Embryonic facial prominence (tissue), 1 donor: ENCODE data around the gene TINAG.

Source experiments
- DNase-seq: peaks from one replicate; pipeline ENCODE4 v3.0.0-alpha.2; 2016; ENCODE audit errors: extremely low spot score

TINAG gene

GRCh38 chr6:54308289-54308985, at the start of gene TINAG:
TINAG (plus strand) TSS chr6:54308441; CDS start chr6:54308551, 110 bp downstream.
- no peak for DNase-seq

GRCh38 chr6:54260025-54260424, 48.2 kb upstream of the TINAG start:
- DNase-seq: no peak

GRCh38 chr6:54262499-54262898, 45.7 kb upstream of the TINAG start:
- no peak for DNase-seq

- no peak for DNase-seq
Measured at GRCh38 chr6:54262971-54263370, 45.3 kb upstream of the TINAG start.

- DNase-seq: no peak
Measured at GRCh38 chr6:54264581-54265272, 43.5 kb upstream of the TINAG start.

- DNase-seq: no peak
Measured at GRCh38 chr6:54266400-54266923, 41.8 kb upstream of the TINAG start.

- no peak for DNase-seq
Measured at GRCh38 chr6:54267798-54268197, 40.4 kb upstream of the TINAG start.

GRCh38 chr6:54273214-54273820, 34.9 kb upstream of the TINAG start:
- no peak for DNase-seq

GRCh38 chr6:54274383-54274782, 33.9 kb upstream of the TINAG start:
- DNase-seq: no peak

- peak; percentile 25 for DNase-seq
Measured at GRCh38 chr6:54282186-54282585, 26.1 kb upstream of the TINAG start.

GRCh38 chr6:54284161-54284860, 23.9 kb upstream of the TINAG start:
- no peak for DNase-seq

- DNase-seq: no peak
Measured at GRCh38 chr6:54285595-54285994, 22.6 kb upstream of the TINAG start.

GRCh38 chr6:54286141-54286540, 22.1 kb upstream of the TINAG start:
- no peak for DNase-seq

GRCh38 chr6:54288474-54288873, 19.8 kb upstream of the TINAG start:
- no peak for DNase-seq

GRCh38 chr6:54289426-54289825, 18.8 kb upstream of the TINAG start:
- peak; percentile 36 for DNase-seq

GRCh38 chr6:54291146-54291545, 17.1 kb upstream of the TINAG start:
- no peak for DNase-seq

GRCh38 chr6:54291738-54292137, 16.5 kb upstream of the TINAG start:
- no peak for DNase-seq

- DNase-seq: no peak
Measured at GRCh38 chr6:54294965-54295532, 13.2 kb upstream of the TINAG start.

GRCh38 chr6:54299542-54300269, 8.5 kb upstream of the TINAG start:
- DNase-seq: no peak

GRCh38 chr6:54301770-54302169, 6.5 kb upstream of the TINAG start:
- DNase-seq: no peak

- no peak for DNase-seq
Measured at GRCh38 chr6:54307439-54307910, 766 bp upstream of the TINAG start.
